Measurements from ENCODE around the gene RMC1.

GRCh38 chr18:23495723-23496440 is 7.4 kb upstream of the RMC1 start:
- no peak for TF ChIP-seq POLR2AphosphoS5 (IDR thresholded peaks at IDR 0.05; ENCODE audit: low read depth, low read length)
- no peak for TF ChIP-seq SIN3A (IDR thresholded peaks at IDR 0.05; ENCODE audit: borderline replicate concordance, insufficient read depth, low read length)
- no peak for TF ChIP-seq TAF1 (IDR thresholded peaks at IDR 0.05; ENCODE audit: borderline replicate concordance, insufficient read depth, low read length)
